Left lung (tissue), 10 donors: ENCODE measurements around the gene ACTA1. TPM values are rescaled to one million over a fixed set of nuclear protein-coding genes. Genes with fewer than 3 reads are reported as not detected.

Experiments used
- ATAC-seq: fragments of 200-7000 bp; cut with Tn5 transposase; one replicate; pipeline ENCODE4 v1.9.1; 2020; ENCODE audit warnings: moderate library complexity
- DNase-seq, 4 donors: peaks; one replicate each; pipeline ENCODE4 v3.0.0-alpha.2; 2013 to 2020
- H3K27ac ChIP-seq, 2 donors: fragments of 200-600 bp; sonication (generic) in 1 of 2; one replicate each; pipeline versions ENCODE4 v1.5.0 to v1.8.0; 2020 to 2021
- H3K27me3 ChIP-seq, 2 donors: fragments of 200-600 bp; sonication (generic) in 1 of 2; one replicate each; pipeline versions ENCODE4 v1.5.0 to v1.8.0; 2020 to 2021
- H3K36me3 ChIP-seq, 2 donors: fragments of 200-600 bp; sonication (generic) in 1 of 2; one replicate each; pipeline versions ENCODE4 v1.5.0 to v1.8.0; 2020 to 2021
- H3K4me1 ChIP-seq, 2 donors: fragments of 200-600 bp; one replicate each; pipeline ENCODE4 v1.8.0; 2021
- H3K4me3 ChIP-seq, 2 donors: fragments of 200-600 bp; sonication (generic) in 1 of 2; one replicate each; pipeline versions ENCODE4 v1.5.0 to v1.8.0; 2020 to 2021; ENCODE audit warnings: mild to moderate bottlenecking in 1 of 2
- H3K9me3 ChIP-seq, 2 donors: fragments of 200-600 bp; sonication (generic) in 1 of 2; one replicate each; pipeline versions ENCODE4 v1.5.0 to v1.8.0; 2020 to 2021
- CTCF ChIP-seq, 2 donors: fragments of 200-600 bp; sonication (generic) in 1 of 2; IDR thresholded peaks; one replicate each; pipeline versions ENCODE4 v1.5.0 to v1.8.0; 2021; ENCODE audit warnings: antibody characterized with exemption in 2 of 2
- intact Hi-C, 2 donors: fragments of 100-400 bp; cut with DNase I; formaldehyde crosslinking; loops; one replicate each; pipeline versions ENCODE4 v1.11.2 to v1.14.2; 2022
- polyA plus RNA-seq, 6 donors: library from polyadenylated mRNA; unstranded; fragments of 120-200 nt; gene quantifications; one replicate each; pipeline ENCODE4 v1.2.1, GENCODE V29; 2013; ENCODE audit not compliant: insufficient read length in 6 of 6
- total RNA-seq, 2 donors: library from RNA; stranded (reverse); fragmentation: NEBNext Ultra II Directional; extraction: Animal tissue kit (Norgen Biotek cat#: 25700); gene quantifications; one replicate each; pipeline ENCODE4 v1.2.1, GENCODE V29; 2021
- donor health status: DM: no; HTN: yes; CAD: no.
- donor health status: DM: no; HTN: no; CAD: no.

Gene ACTA1
- total and polyA plus RNA-seq, 8 donors, result 0.40 to 1.4 (median 0.98) TPM

DNA sequence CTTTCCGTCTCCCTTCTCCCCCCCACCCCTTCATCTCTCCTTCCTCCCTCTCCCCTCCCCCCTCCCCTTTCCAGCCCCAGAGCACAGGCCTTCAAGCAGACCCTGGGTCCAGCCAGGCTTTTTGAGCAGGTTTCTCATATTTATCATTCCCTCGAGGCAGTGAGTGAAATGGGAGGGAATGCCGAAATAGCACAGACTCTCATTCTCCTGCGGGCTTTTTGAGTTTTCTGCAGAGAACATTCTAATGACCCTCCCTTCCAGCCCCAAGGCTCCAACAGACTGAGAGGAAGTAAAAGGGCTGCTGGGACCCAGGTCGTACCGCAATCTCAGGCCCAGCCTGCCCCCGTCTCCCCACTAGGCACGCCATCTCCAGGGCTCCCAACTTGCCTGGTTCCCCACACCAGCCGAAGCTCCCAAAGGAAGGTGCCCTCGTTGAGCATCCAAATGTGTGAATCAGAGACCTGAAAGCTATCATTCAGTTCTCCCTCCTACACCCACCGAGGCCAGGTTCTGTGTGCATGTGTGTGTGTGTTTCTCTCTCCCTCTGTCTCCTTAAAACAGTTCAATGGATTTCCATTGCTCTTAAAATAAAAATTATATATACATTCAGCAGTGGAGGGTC lies 22.3 kb downstream of the ACTA1 start:
- no peak overlapping the region for H3K27ac ChIP-seq
- intact Hi-C loops, result no loop called here

GRCh38 chr1:229410692-229411433 lies 23.0 kb downstream of the ACTA1 start:
- Histone ChIP-seq H3K9me3 (no peaks in the 10 kb centered on the region), H3K27ac (no peak overlapping the region), H3K4me3 (no peak overlapping the region), H3K36me3 (no peaks in the 10 kb centered on the region), H3K4me1 (peaks cover 17 to 23% of the 10 kb centered on the region in 2 donors), H3K27me3 (peaks cover 42 to 63% of the 10 kb centered on the region in 2 donors)
- intact Hi-C loops, result no loop called here
- DNase-seq, result peak in 1 of 4 donors; percentile 70
- TF ChIP-seq CTCF (IDR thresholded peaks at IDR 0.05), result no peak
- peak; percentile 95 for ATAC-seq

More for the DNA sequence above, 22.3 kb downstream of the ACTA1 start:
- H3K4me3 ChIP-seq, result no peak overlapping the region
- H3K27me3 ChIP-seq, result peaks cover 36 to 56% of the 10 kb centered on the region in 2 donors
- no peaks in the 10 kb centered on the region for H3K36me3 ChIP-seq
- H3K4me1 ChIP-seq, result peaks cover 17 to 23% of the 10 kb centered on the region in 2 donors
- no peak for ATAC-seq
- TF ChIP-seq CTCF (IDR thresholded peaks at IDR 0.05), result no peak
- no peaks in the 10 kb centered on the region for H3K9me3 ChIP-seq
- DNase-seq, result no peak

DNA sequence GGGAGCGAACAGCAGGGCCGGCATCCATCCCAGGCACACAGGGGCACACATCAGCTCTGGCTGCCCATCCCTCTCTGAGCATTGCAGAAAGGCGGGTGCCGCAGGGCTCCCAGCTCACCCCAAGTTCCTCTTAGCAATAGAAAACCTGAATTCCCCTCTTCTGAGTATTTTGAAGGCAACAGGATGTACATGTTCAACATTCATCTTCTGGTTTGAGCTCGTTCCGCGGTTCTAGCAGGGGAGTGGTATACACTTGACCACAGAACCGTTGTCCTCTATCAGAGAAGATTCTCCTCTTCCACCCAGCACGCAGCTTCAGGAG lies 23.6 kb downstream of the ACTA1 start:
- no peak overlapping the region for H3K4me3 ChIP-seq
- H3K9me3 ChIP-seq, result no peaks in the 10 kb centered on the region
- intact Hi-C loops, result no loop called here
- no peak for TF ChIP-seq CTCF (IDR thresholded peaks at IDR 0.05)
- no peak overlapping the region for H3K27ac ChIP-seq
- H3K27me3 ChIP-seq, result peaks cover 47 to 68% of the 10 kb centered on the region in 2 donors
- no peak for DNase-seq
- H3K4me1 ChIP-seq, result peaks cover 17 to 23% of the 10 kb centered on the region in 2 donors
- H3K36me3 ChIP-seq, result no peaks in the 10 kb centered on the region
- no peak for ATAC-seq

GRCh38 chr1:229409616-229410369 lies 24.1 kb downstream of the ACTA1 start:
- intact Hi-C loops, result no loop called here
- Histone ChIP-seq H3K27me3 (peaks cover 47 to 73% of the 10 kb centered on the region in 2 donors), H3K4me3 (no peak overlapping the region), H3K9me3 (no peaks in the 10 kb centered on the region), H3K36me3 (no peaks in the 10 kb centered on the region), H3K27ac (no peak overlapping the region), H3K4me1 (peaks cover 17 to 23% of the 10 kb centered on the region in 2 donors)
- DNase-seq, result no peak
- ATAC-seq, result no peak
- no peak for TF ChIP-seq CTCF (IDR thresholded peaks at IDR 0.05)
